ENCODE results near the gene POMT1.

The POMT1 gene

DNA sequence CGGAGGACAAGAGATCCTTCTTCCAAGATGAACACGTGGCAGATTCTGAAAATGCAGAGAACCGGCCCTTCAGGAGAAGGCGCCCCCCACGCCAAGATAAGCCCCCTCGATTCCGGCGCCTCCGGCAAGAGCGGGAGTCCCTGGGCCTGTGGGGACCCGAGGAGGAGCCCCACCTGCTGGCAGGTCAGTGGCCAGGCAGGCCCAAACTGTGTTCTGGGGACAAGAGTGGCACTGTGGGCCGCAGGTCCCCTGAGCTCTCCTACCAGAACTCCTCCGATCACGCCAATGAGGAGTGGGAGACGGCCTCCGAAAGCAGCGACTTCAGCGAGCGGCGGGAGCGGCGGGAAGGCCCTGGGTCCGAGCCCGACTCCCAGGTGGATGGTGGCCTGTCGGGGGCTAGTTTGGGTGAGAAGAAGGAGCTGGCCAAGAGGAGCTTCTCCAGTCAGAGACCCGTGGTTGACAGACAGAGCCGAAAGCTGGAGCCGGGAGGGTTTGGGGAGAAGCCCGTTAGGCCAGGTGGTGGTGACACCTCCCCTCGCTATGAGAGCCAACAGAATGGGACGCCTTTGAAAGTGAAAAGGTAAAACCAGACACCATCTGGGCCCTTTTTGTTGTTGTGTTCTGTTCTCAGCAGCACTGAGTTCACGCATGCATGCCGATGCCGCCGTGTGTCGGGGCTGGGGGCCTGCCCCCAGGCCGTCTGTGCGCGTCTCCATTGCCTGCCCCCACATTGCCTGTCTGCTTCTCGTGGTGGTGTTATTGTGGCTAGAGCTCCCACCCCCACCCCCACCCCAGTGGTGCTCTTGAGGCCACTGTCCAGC is 26.6 kb upstream of the POMT1 start:
- TF ChIP-seq TEAD4 (IDR thresholded peaks at IDR 0.05): no peak
- TF ChIP-seq FOXM1 (IDR thresholded peaks at IDR 0.05; ENCODE audit: borderline replicate concordance, low read depth): no peak
- TF ChIP-seq ZBTB7A (IDR thresholded peaks at IDR 0.05; ENCODE audit: low read depth): no peak
- no peak for TF ChIP-seq EP300 (IDR thresholded peaks at IDR 0.05; ENCODE audit: borderline replicate concordance)
- TF ChIP-seq NFIC (IDR thresholded peaks at IDR 0.05): no peak
- no peak for TF ChIP-seq EGR1 (IDR thresholded peaks at IDR 0.05)
- no peak for TF ChIP-seq REST (IDR thresholded peaks at IDR 0.05; ENCODE audit: low read depth)
- no peak for TF ChIP-seq RAD21 (IDR thresholded peaks at IDR 0.05; ENCODE audit: low read depth)
- TF ChIP-seq TCF12 (IDR thresholded peaks at IDR 0.05; ENCODE audit: low read depth): no peak
- TF ChIP-seq CREB1 (IDR thresholded peaks at IDR 0.05; ENCODE audit: low read depth): no peak
- TF ChIP-seq USF1 (IDR thresholded peaks at IDR 0.05): no peak
- TF ChIP-seq, protein P1, sequence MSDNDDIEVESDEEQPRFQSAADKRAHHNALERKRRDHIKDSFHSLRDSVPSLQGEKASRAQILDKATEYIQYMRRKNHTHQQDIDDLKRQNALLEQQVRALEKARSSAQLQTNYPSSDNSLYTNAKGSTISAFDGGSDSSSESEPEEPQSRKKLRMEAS (IDR thresholded peaks at IDR 0.05): no peak
- TF ChIP-seq TAF1 (IDR thresholded peaks at IDR 0.05; ENCODE audit: low read depth): no peak
- no peak for TF ChIP-seq CEBPB (IDR thresholded peaks at IDR 0.05)

- no peak for TF ChIP-seq EGR1 (IDR thresholded peaks at IDR 0.05)
- TF ChIP-seq USF1 (IDR thresholded peaks at IDR 0.05): no peak
- 0 out of 2 replicates have a peak, but pooled peaks have one; percentile 13 for TF ChIP-seq REST (IDR thresholded peaks at IDR 0.05; ENCODE audit: low read depth)
- TF ChIP-seq TAF1 (IDR thresholded peaks at IDR 0.05; ENCODE audit: low read depth): no peak
Measured at GRCh38 chr9:131476777-131477345, 25.9 kb upstream of the POMT1 start.

- no peak for TF ChIP-seq TEAD4 (IDR thresholded peaks at IDR 0.05)
- TF ChIP-seq TCF12 (IDR thresholded peaks at IDR 0.05; ENCODE audit: low read depth): no peak
- TF ChIP-seq REST (IDR thresholded peaks at IDR 0.05; ENCODE audit: low read depth): no peak
- no peak for TF ChIP-seq YY1 (IDR thresholded peaks at IDR 0.05; ENCODE audit: low read depth)
- TF ChIP-seq CEBPB (IDR thresholded peaks at IDR 0.05): no peak
- no peak for TF ChIP-seq FOXM1 (IDR thresholded peaks at IDR 0.05; ENCODE audit: borderline replicate concordance, low read depth)
- no peak for TF ChIP-seq USF1 (IDR thresholded peaks at IDR 0.05)
- TF ChIP-seq CREB1 (IDR thresholded peaks at IDR 0.05; ENCODE audit: low read depth): no peak
Measured at GRCh38 chr9:131477367-131477766, 25.4 kb upstream of the POMT1 start.

DNA sequence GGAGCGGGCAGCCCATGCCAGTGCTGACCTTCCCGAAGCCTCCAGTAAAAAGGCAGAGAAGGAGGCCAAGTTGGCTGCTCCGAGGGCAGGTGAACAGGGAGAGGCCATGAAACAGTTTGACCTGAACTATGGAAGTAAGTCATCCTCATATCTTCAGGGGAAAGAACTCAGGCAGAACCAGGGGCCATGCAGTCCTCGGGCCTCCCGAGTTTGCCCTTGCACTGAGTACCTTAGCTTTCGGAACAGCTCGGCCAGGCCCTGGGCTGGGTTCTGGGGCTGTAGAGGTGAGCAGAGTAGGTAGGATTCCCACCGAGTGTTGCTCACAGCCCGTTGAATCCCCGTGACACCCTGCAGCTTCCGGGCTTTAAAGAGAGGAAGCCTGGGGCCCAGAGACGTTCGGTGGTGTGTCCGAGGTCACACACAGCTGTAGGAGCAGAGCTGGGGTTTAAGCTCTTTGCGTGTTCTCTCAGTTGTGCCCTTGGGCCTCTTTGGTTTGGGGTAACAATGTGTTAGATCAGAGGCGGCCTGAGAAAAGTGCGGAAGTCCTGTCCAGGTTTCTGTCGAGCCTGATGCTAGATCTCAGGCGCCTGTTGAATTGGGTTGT is 24.8 kb upstream of the POMT1 start:
- TF ChIP-seq RAD21 (IDR thresholded peaks at IDR 0.05; ENCODE audit: low read depth) (no peak), EGR1 (IDR thresholded peaks at IDR 0.05) (no peak), NFIC (IDR thresholded peaks at IDR 0.05) (no peak), TCF12 (IDR thresholded peaks at IDR 0.05; ENCODE audit: low read depth) (no peak), TAF1 (IDR thresholded peaks at IDR 0.05; ENCODE audit: low read depth) (no peak), USF1 (IDR thresholded peaks at IDR 0.05) (no peak), EP300 (IDR thresholded peaks at IDR 0.05; ENCODE audit: borderline replicate concordance) (no peak), CEBPB (IDR thresholded peaks at IDR 0.05) (no peak), YY1 (IDR thresholded peaks at IDR 0.05; ENCODE audit: low read depth) (no peak), CREB1 (IDR thresholded peaks at IDR 0.05; ENCODE audit: low read depth) (no peak)

Data from Ishikawa (cell line).